OCI-LY1 (cell line): Measurements from ENCODE around the gene BCL2L15.

Source experiments
- EZH2 ChIP-seq: fragments of 200-600 bp; sonication (generic), shearing (Covaris generic); IDR thresholded peaks from 2 replicates; pipeline ENCODE4 v1.8.0; 2017; ENCODE audit warnings: borderline replicate concordance, mixed run types, mild to moderate bottlenecking, antibody characterized with exemption, low read length, moderate library complexity, mixed read lengths
- TF ChIP-seq, protein P1 (sequence below): fragments of 200-600 bp; sonication (generic), shearing (Covaris generic); IDR thresholded peaks from 2 replicates; pipeline ENCODE4 v1.5.1; 2017; ENCODE audit warnings: mild to moderate bottlenecking, antibody characterized with exemption, low read length, moderate library complexity, mixed read lengths

DNA sequence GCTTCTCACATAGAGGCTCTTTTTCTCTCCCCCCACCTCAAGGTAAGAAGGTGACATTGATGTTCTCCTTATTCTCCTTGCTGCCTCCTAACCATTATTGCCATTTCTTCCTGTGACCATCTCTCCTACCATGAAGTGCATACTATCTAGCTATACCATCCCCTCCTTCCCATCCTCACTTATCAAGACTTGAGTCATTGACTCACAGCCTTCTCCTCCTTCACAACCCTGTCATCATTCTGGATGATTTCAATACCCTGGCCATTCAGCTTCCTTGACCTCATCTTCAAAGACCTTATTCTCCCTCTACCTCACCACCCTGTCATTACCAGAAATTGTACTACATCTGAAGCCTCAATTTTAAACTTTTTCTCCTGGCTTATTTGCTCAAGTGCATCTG is 30.9 kb upstream of the BCL2L15 start:
- TF ChIP-seq, protein P1, sequence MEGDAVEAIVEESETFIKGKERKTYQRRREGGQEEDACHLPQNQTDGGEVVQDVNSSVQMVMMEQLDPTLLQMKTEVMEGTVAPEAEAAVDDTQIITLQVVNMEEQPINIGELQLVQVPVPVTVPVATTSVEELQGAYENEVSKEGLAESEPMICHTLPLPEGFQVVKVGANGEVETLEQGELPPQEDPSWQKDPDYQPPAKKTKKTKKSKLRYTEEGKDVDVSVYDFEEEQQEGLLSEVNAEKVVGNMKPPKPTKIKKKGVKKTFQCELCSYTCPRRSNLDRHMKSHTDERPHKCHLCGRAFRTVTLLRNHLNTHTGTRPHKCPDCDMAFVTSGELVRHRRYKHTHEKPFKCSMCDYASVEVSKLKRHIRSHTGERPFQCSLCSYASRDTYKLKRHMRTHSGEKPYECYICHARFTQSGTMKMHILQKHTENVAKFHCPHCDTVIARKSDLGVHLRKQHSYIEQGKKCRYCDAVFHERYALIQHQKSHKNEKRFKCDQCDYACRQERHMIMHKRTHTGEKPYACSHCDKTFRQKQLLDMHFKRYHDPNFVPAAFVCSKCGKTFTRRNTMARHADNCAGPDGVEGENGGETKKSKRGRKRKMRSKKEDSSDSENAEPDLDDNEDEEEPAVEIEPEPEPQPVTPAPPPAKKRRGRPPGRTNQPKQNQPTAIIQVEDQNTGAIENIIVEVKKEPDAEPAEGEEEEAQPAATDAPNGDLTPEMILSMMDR: no peak
- TF ChIP-seq EZH2: no peak
